Smooth muscle cell of the pulmonary artery (primary cell): ENCODE data around the gene PER2. TPM values are rescaled to one million over a fixed set of nuclear protein-coding genes. Genes with fewer than 3 reads are reported as not detected.

Experiments
- total RNA-seq: library from RNA; depleted of rRNA; stranded (reverse); fragments of >200 nt; gene quantifications from 2 replicates; pipeline ENCODE4 v1.2.3, GENCODE V29; 2014

PER2 gene, protein sequence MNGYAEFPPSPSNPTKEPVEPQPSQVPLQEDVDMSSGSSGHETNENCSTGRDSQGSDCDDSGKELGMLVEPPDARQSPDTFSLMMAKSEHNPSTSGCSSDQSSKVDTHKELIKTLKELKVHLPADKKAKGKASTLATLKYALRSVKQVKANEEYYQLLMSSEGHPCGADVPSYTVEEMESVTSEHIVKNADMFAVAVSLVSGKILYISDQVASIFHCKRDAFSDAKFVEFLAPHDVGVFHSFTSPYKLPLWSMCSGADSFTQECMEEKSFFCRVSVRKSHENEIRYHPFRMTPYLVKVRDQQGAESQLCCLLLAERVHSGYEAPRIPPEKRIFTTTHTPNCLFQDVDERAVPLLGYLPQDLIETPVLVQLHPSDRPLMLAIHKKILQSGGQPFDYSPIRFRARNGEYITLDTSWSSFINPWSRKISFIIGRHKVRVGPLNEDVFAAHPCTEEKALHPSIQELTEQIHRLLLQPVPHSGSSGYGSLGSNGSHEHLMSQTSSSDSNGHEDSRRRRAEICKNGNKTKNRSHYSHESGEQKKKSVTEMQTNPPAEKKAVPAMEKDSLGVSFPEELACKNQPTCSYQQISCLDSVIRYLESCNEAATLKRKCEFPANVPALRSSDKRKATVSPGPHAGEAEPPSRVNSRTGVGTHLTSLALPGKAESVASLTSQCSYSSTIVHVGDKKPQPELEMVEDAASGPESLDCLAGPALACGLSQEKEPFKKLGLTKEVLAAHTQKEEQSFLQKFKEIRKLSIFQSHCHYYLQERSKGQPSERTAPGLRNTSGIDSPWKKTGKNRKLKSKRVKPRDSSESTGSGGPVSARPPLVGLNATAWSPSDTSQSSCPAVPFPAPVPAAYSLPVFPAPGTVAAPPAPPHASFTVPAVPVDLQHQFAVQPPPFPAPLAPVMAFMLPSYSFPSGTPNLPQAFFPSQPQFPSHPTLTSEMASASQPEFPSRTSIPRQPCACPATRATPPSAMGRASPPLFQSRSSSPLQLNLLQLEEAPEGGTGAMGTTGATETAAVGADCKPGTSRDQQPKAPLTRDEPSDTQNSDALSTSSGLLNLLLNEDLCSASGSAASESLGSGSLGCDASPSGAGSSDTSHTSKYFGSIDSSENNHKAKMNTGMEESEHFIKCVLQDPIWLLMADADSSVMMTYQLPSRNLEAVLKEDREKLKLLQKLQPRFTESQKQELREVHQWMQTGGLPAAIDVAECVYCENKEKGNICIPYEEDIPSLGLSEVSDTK (N-terminal part only)
- 3.9 and 4.1 TPM in 2 replicates for total RNA-seq

DNA sequence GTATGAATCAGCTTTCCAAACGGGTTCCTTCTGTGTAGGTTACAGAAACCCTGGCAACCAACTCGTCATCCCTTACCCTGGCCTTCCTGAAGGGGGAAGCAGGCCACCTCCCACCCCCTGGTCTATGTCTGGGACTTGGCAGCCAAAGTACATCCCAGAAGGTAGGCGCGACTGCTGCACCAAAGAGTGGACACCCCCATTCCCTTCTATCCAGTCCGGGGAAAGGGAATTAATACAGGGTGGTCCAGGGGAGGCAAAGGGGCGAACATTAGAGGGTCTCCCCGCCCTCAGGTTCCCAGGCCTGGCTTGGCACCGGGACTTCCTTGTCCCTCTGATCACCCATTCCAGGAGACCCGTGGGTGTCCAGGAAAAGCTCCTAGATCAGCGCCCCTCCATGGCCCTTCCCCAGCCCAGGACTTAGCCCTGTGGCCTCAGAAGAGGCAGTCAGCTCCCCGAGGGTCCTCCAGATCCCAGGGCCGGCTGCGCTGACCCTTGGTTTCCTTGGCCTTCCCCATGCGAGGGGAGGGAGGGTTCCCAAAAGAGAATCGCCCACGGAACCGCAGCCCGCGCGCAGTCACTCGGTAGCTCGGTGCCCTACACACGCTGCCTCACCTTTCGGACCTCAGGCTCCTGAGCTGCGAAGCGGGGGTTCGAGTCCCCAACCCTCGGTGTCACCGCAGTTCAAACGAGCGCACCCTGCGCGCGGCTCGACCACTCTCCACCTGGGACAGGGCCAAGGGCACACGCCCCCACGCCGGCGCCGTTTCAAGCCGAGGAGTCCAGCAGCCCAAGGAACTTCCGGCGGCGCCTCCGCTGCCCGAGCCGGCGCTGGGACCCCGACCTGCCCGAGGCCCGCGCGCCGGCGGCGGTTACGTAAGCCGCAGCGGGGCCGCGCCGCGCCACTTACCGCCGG is at the start of gene PER2:
Gene PER2, minus strand, starts transcription at position 874 of the 913 bp plus-strand sequence. CDS start 10,674 bp downstream, outside the sequence.

DNA sequence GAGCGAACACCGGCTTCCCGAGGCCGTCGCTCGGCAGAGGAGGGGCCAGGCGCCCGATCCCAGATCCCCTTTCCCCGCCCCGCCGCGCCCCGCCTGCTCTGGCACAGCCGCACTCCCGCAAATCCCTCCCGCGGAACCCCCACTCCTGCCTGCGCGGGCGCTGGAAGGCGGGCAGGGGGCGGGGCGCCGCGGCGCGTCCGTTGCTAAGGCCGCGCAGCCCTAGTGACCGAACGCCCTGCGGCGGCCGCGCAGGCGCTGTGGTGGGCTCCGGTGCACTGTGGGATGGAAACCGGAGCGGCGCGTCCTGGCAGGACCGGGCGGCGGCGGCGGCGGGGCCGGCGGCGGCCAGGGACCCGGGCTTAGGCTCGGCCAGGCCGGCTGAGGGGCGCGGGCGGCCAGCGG is 31.8 kb upstream of the PER2 start, which contains the start of gene TRAF3IP1:
Gene TRAF3IP1, plus strand, starts transcription at position 273 of the 402 bp plus-strand sequence. CDS start 145 bp downstream, outside the sequence.

DNA sequence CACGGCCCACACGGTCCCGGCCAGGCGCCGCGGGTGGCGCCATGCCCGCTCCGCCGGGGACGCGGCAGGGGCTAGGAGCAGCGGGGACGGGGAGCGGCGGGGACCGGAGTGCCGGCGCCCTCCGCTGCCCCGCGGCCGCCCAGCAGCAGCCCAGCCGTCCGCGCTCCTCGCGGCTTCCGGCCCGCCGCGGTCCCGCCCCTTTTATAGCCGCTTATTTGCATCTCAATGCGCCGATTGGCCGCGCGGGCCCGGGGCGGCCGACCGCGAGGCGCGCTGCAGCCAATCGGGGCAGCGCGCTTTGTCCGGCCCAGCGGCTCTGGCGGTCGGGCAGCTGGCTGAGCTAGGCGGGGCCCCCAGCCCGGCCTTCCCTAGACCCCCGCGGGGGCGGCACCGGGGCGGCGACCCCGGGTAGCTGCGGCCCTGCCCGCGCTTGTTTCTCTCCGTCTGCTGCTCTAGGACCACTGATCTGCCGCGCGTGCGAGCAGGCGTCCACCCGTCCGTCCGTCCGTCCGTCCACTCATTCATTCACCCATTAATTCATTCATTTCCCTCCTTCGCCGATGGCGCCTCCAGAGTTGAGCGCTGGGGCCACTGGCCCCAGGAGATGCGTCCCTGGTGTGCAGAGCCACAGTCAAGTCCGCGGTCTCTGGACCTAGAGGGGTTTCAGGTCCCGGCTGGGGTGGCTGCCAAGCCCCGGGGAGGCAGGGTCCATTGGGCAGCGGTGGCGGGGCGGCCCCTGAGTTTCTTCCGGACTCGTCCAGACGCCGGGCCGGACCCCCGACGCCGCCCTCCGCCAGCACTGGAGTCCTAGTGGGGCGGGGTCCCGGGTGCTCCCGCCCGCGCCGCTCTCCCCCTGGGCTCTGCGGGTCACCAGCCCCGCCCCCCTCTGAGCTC is 48.3 kb downstream of the PER2 start, which contains the start of gene HES6:
Gene HES6, minus strand, starts transcription at position 176 of the 894 bp plus-strand sequence. Its CDS starts 133 bp downstream, at position 43.

DNA sequence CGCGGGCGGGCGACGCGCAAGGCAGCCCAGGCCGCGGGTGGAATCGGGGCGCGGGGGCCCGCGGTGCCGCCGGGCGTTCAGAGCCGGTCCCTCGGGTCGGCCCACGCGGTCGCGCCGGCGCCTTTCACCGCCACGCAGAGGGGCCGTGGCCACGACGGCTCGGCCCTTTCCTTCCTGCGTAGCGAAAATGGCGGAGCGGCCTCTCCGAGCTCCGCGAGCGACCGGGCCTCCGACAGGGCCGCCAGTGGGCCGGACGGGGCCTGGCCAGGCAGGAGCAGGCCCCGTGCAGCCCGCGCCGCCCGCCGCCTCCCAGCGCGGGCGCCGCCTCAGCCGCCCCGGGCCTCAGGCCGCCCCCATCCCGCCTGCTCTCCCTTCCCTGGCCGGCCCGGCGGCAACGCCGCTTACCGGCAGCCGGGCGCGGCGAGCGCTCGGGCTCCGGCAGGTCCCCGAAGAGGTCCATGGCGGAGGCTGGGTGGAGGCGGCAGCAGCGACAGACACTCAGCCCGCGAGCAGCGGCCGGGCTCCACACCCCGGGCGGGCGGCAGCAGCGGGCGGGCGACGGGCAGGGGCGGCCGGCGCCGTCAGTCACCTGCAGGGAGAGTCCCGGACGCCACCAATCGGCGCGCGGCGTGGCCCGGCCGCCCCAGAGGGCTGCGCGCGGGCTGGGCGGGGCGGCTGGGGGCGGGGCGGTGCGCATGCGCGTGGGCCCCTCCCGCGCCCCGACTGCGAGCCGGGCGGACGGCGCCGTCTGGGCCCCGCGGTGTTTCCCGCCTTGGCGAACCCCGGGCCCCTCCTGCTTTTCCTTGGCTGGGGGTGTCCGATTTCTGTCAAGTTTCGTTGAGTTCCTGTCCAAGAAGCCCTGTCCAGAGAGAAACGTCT is 85.1 kb downstream of the PER2 start, which contains the start of gene ILKAP:
Gene ILKAP, minus strand, starts transcription at position 602 of the 879 bp plus-strand sequence. Its CDS starts 142 bp downstream, at position 460.

Other genes starting within 250 kb of the PER2 start
- 11.7 and 18.3 TPM in 2 replicates for gene SCLY, start 227.6 kb downstream of the PER2 start, total RNA-seq
- 1.9 and 2.5 TPM in 2 replicates for gene ESPNL, start 188.3 kb downstream of the PER2 start, total RNA-seq
- 5.2 and 11.7 TPM in 2 replicates for gene KLHL30, start 149.9 kb downstream of the PER2 start, total RNA-seq
- gene ERFE, start 129.6 kb downstream of the PER2 start, total RNA-seq = 0.56 and 4.8 TPM in 2 replicates
- gene ILKAP, start 84.9 kb downstream of the PER2 start, total RNA-seq = 16.8 and 22.8 TPM in 2 replicates
- gene HES6, start 48.6 kb downstream of the PER2 start, total RNA-seq = 1.3 TPM in 2 replicates
- gene TRAF3IP1, start 31.9 kb upstream of the PER2 start, total RNA-seq = 8.1 and 12.0 TPM in 2 replicates
- gene ASB1, start 138.3 kb upstream of the PER2 start, total RNA-seq = 45.4 and 109 TPM in 2 replicates